UCSD-AML1 (cell line): ENCODE data around the gene RRAGB.
"Not testable (repeated sequence)": the region's sequence is repeated elsewhere in the genome, so short reads cannot be mapped to it uniquely, and the experiment has no call there.

Source experiments
- DNase-seq: peaks from one replicate; lab custom pipeline; 2025; ENCODE audit not compliant: unreplicated experiment; lab: John Stamatoyannopoulos, UW

RRAGB gene

GRCh38 chrX:55717521-55718497, at the start of gene RRAGB:
Gene RRAGB, plus strand, starts transcription at chrX:55717749. Its CDS starts 579 bp downstream, at chrX:55718328.
- peak; percentile 92 for DNase-seq

GRCh38 chrX:55668084-55668483, 49.5 kb upstream of the RRAGB start:
- no peak for DNase-seq

GRCh38 chrX:55688579-55688978, 29.0 kb upstream of the RRAGB start:
- DNase-seq = not testable (repeated sequence)

GRCh38 chrX:55695227-55696018, 22.1 kb upstream of the RRAGB start:
- no peak for DNase-seq

- no peak for DNase-seq
These were observed 20.2 kb upstream of the RRAGB start for GRCh38 chrX:55697381-55697780.

GRCh38 chrX:55702671-55703070, 14.9 kb upstream of the RRAGB start:
- DNase-seq = no peak

GRCh38 chrX:55703436-55703835, 14.1 kb upstream of the RRAGB start:
- DNase-seq = not testable (repeated sequence)

GRCh38 chrX:55705066-55705465, 12.5 kb upstream of the RRAGB start:
- DNase-seq = not testable (repeated sequence)

GRCh38 chrX:55709735-55710134, 7.8 kb upstream of the RRAGB start:
- DNase-seq = no peak

- DNase-seq = peak; percentile 17
These were observed 6.8 kb upstream of the RRAGB start for GRCh38 chrX:55710701-55711100.

- no peak for DNase-seq
These were observed 3.9 kb upstream of the RRAGB start for GRCh38 chrX:55713631-55714030.

- no peak for DNase-seq
These were observed 3.4 kb upstream of the RRAGB start for GRCh38 chrX:55714161-55714560.

- no peak for DNase-seq
These were observed 1.7 kb upstream of the RRAGB start for GRCh38 chrX:55715847-55716246.

- DNase-seq = no peak
These were observed 612 bp upstream of the RRAGB start for GRCh38 chrX:55716937-55717336.

GRCh38 chrX:55731826-55732225, 14.3 kb downstream of the RRAGB start:
- no peak for DNase-seq

GRCh38 chrX:55738969-55739368, 21.4 kb downstream of the RRAGB start:
- DNase-seq = no peak

GRCh38 chrX:55742649-55743048, 25.1 kb downstream of the RRAGB start:
- DNase-seq = no peak

- not testable (repeated sequence) for DNase-seq
These were observed 30.9 kb downstream of the RRAGB start for GRCh38 chrX:55748463-55748862.

- no peak for DNase-seq
These were observed 32.7 kb downstream of the RRAGB start for GRCh38 chrX:55750256-55750655.

GRCh38 chrX:55754861-55755294, 37.3 kb downstream of the RRAGB start:
- DNase-seq = no peak

- DNase-seq = no peak
These were observed 40.5 kb downstream of the RRAGB start for GRCh38 chrX:55758033-55758432.

- no peak for DNase-seq
These were observed 41.9 kb downstream of the RRAGB start for GRCh38 chrX:55759478-55759877.
